ENCODE results near the gene GABRG3. TPM values are rescaled to one million over a fixed set of nuclear protein-coding genes. Genes with fewer than 3 reads are reported as not detected.

Gene GABRG3
- total RNA-seq, 1 experiment from 2014 or later: 0.15 TPM

DNA sequence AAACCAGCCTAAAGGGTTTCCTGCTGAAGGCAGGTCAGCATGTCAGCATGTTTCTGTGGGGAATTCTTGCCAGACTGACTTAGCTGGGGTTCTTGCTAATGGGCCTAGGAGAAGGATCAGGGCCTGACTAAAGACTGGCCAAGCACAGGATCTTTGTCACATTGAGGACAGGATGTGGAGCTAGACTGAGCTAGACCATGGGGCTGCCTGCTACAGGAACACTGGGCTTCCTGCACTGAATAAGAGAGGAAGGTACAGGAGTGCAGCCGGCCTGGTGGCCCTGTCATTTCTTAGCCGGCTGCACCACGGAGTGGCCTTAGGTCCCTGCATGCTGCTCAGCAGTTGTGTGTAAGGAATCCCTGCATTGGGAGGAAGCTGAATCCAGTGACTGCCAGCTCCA is 68.2 kb downstream of the GABRG3 start:
- Histone ChIP-seq H3K79me1 (ENCODE audit: insufficient read depth, low read depth, low read length, poor library complexity, severe bottlenecking) (no peaks in the 10 kb centered on the region), H3K56ac (ENCODE audit: insufficient read length, low read depth, low read length) (no peak overlapping the region), H4K91ac (ENCODE audit: insufficient read length, low read depth, low read length) (no peak overlapping the region), H3K27ac (ENCODE audit: insufficient read length, low read depth, low read length) (no peak overlapping the region), H2BK5ac (ENCODE audit: insufficient read length, low read length) (no peak overlapping the region), H2BK20ac (ENCODE audit: low read depth, low read length, poor library complexity, severe bottlenecking) (no peak overlapping the region), H2AFZ (ENCODE audit: low read length) (no peak overlapping the region), H3K4ac (ENCODE audit: low read depth, low read length) (no peak overlapping the region), H3K18ac (ENCODE audit: insufficient read length, low read depth, low read length) (no peak overlapping the region), H2BK12ac (ENCODE audit: insufficient read length, low read depth, low read length) (no peak overlapping the region), H4K5ac (ENCODE audit: insufficient read length, low read depth, low read length) (no peak overlapping the region), H3K9ac (ENCODE audit: extremely low read depth, insufficient read length, low read length) (no peak overlapping the region), H3K14ac (ENCODE audit: insufficient read depth, low read length) (no peak overlapping the region), H2BK120ac (ENCODE audit: low read depth, low read length, poor library complexity, severe bottlenecking) (no peak overlapping the region), H3K4me1 (ENCODE audit: insufficient read depth, low read length) (no peaks in the 10 kb centered on the region), H3K4me2 (ENCODE audit: insufficient read depth, insufficient read length, low read length) (no peak overlapping the region), H3K23ac (ENCODE audit: insufficient read length, low read depth, low read length) (no peak overlapping the region), H2BK15ac (ENCODE audit: low read depth, low read length) (no peak overlapping the region), H4K8ac (replicated peaks; ENCODE audit: insufficient read length, low read depth, low read length) (no peak overlapping the region), H2AK5ac (ENCODE audit: insufficient read length, low read length) (no peak overlapping the region), H4K20me1 (ENCODE audit: control insufficient read depth, insufficient read depth, insufficient read length) (no peaks in the 10 kb centered on the region), H3K79me2 (ENCODE audit: insufficient read depth, low read length) (no peaks in the 10 kb centered on the region), H3K27me3 (ENCODE audit: insufficient read depth, low read length) (no peaks in the 10 kb centered on the region), H3K23me2 (ENCODE audit: insufficient read length, low read depth, low read length, poor library complexity, severe bottlenecking) (no peaks in the 10 kb centered on the region), H3K9me3 (ENCODE audit: control insufficient read depth, low read depth, low read length) (no peaks in the 10 kb centered on the region), H3T11ph (ENCODE audit: low read length) (no peak overlapping the region)
- Mint-ChIP-seq H3K27me3 (ENCODE audit: low read depth) (no peaks in the 10 kb centered on the region; the same call in 1 of the 2 replicates), H3K27ac (no peak overlapping the region), H3K4me1 (no peaks in the 10 kb centered on the region), H3K36me3 (ENCODE audit: insufficient read depth in 1 of 3, low read depth in 3 of 3) (peaks cover 0 to 4% (median 2%) of the 10 kb centered on the region in 3 experiments; a peak in 2 of 7 replicates), H3K4me3 (no peak overlapping the region), H3K9me3 (peaks cover 3 to 8% of the 10 kb centered on the region in 2 experiments)
- WGBS (ENCODE audit: extremely low coverage, insufficient read length, low lambda C conversion rate): no CpG with 5 or more reads among the region's 3 CpGs
- no peak for TF ChIP-seq CTCF (conservative IDR thresholded peaks at IDR 0.05)
- no peak for DNase-seq
